Measurements from ENCODE around the gene ENO1. TPM values are rescaled to one million over a fixed set of nuclear protein-coding genes. Genes with fewer than 3 reads are reported as not detected.

The ENO1 gene
- total and polyA plus RNA-seq, 8 donors, result 206 to 577 (median 350) TPM

DNA sequence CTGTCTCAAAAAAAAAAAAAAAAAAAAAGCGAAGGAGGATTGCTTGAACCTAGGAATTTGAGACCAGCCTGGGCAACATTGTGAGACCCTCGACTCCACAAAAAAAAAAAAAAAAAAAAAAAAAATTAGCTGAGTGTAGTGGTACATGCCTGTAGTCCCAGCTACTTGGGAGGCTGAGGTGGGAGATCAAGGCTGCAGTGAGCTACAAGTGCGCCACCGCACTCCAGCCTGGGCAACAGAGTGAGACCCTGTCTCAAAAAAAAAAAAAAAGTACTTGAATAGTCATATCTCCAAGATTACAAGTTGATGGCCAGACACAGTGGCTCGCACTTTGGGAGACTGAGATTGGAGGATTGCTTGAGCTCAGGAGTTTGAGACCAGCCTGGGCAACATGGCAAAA lies 27.4 kb downstream of the ENO1 start:
- Histone ChIP-seq H3K9me3 (no peaks in the 10 kb centered on the region), H3K4me1 (peaks cover 14 to 21% (median 18%) of the 10 kb centered on the region in 4 donors), H3K4me3 (no peak overlapping the region), H3K27ac (no peak overlapping the region), H3K27me3 (no peaks in the 10 kb centered on the region), H3K36me3 (no peaks in the 10 kb centered on the region)
- intact Hi-C loops (cut with DNase I; ENCODE audit: low total_unique reads), result no loop called here
- TF ChIP-seq POLR2A (IDR thresholded peaks at IDR 0.05) (no peak), EP300 (IDR thresholded peaks at IDR 0.05) (no peak), POLR2AphosphoS5 (IDR thresholded peaks at IDR 0.05) (no peak)
- TF ChIP-seq, protein P1, sequence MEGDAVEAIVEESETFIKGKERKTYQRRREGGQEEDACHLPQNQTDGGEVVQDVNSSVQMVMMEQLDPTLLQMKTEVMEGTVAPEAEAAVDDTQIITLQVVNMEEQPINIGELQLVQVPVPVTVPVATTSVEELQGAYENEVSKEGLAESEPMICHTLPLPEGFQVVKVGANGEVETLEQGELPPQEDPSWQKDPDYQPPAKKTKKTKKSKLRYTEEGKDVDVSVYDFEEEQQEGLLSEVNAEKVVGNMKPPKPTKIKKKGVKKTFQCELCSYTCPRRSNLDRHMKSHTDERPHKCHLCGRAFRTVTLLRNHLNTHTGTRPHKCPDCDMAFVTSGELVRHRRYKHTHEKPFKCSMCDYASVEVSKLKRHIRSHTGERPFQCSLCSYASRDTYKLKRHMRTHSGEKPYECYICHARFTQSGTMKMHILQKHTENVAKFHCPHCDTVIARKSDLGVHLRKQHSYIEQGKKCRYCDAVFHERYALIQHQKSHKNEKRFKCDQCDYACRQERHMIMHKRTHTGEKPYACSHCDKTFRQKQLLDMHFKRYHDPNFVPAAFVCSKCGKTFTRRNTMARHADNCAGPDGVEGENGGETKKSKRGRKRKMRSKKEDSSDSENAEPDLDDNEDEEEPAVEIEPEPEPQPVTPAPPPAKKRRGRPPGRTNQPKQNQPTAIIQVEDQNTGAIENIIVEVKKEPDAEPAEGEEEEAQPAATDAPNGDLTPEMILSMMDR (IDR thresholded peaks at IDR 0.05), result no peak
- WGBS, 5 donors, result 78 to 100% (median 95%) methylated on average over 4 to 5 of the region's 5 CpGs
- DNase-seq, result no peak

DNA sequence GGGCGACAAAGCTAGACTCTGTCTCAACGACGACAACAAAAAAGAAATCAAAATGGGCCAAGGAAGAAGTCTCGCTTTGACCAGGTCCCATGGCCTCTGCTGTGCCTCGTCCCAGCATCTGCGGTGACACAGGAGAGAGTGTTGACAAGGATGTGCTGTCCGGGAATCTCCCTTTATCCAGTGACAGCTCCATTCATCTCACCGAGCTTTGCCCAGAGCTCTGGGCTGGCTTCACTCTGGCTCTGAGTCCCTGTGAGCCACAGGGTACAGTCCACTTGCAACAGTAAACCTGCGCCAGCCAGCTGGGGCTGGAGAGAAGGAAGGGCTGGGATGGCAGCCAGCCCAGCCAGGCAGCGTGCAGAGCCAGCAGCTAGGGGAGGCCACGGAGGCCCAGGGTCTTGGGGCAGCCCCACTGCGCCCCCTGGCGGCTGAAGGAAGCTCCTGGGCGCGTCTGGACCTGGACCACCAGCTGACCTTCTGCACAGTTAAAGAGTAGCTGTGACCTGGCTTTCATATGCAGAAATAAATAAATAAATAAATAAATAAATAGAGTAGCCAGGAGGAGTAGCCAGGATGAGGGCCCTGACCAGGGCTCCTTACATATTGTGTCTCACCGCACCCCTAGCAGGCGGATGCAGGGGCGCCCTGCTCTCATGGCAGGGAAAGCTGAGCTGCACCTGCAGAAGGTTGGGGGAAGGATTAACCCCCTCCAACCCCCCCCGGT lies 29.7 kb downstream of the ENO1 start:
- no peaks in the 10 kb centered on the region for H3K36me3 ChIP-seq
- DNase-seq, result peak; percentile 95 to 97
- H3K4me1 ChIP-seq, result peaks cover 14 to 31% (median 24%) of the 10 kb centered on the region in 4 donors
- H3K4me3 ChIP-seq, result no peak overlapping the region
- H3K9me3 ChIP-seq, result no peaks in the 10 kb centered on the region
- WGBS, 5 donors, result 25 to 35% (median 28%) methylated on average over 16 to 19 of the region's 19 CpGs
- intact Hi-C loops (cut with DNase I; ENCODE audit: low total_unique reads), result no loop called here
- no peaks in the 10 kb centered on the region for H3K27me3 ChIP-seq
- peak overlapping the region; percentile 35 to 82 (median 49) for H3K27ac ChIP-seq
- TF ChIP-seq POLR2AphosphoS5 (IDR thresholded peaks at IDR 0.05), result peak; percentile 59 to 87 (median 62)
- TF ChIP-seq, protein P1 (IDR thresholded peaks at IDR 0.05), result peak in 5 of 7 experiments; percentile 86 to 95 (median 90)
- TF ChIP-seq EP300 (IDR thresholded peaks at IDR 0.05), result no peak

DNA sequence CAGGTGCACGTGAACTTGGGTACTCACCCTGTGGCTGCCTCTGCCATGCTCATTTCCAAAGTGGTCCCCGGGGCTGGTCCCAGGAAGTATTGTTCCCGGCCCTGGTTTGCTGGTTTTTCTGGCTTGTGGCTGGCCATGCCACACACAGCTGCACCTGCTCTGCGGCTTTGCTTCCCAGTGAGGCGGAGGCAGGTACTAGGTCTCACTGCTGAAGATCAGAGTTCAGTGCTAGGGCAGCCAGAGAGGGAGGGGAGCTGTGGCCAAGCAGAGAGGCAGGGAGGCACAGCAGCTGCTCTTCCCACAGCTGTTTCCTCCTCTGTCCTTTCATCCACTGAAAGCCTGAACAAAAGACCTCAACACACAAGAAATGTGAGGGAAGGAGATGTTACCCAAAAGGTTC lies 30.5 kb downstream of the ENO1 start:
- H3K27me3 ChIP-seq, result no peaks in the 10 kb centered on the region
- H3K4me3 ChIP-seq, result no peak overlapping the region
- H3K36me3 ChIP-seq, result no peaks in the 10 kb centered on the region
- TF ChIP-seq POLR2A (IDR thresholded peaks at IDR 0.05) (no peak), EP300 (IDR thresholded peaks at IDR 0.05) (no peak), POLR2AphosphoS5 (IDR thresholded peaks at IDR 0.05) (no peak)
- TF ChIP-seq, protein P1 (IDR thresholded peaks at IDR 0.05), result no peak
- WGBS, 5 donors, result 0 to 30% (median 20%) methylated on average over 1 to 5 of the region's 5 CpGs
- peak; percentile 64 to 66 for DNase-seq
- no peaks in the 10 kb centered on the region for H3K9me3 ChIP-seq
- intact Hi-C loops (cut with DNase I; ENCODE audit: low total_unique reads), result no loop called here
- peaks cover 14 to 31% (median 24%) of the 10 kb centered on the region in 4 donors for H3K4me1 ChIP-seq
- H3K27ac ChIP-seq, result peak overlapping the region; percentile 26 to 82 (median 40)

DNA sequence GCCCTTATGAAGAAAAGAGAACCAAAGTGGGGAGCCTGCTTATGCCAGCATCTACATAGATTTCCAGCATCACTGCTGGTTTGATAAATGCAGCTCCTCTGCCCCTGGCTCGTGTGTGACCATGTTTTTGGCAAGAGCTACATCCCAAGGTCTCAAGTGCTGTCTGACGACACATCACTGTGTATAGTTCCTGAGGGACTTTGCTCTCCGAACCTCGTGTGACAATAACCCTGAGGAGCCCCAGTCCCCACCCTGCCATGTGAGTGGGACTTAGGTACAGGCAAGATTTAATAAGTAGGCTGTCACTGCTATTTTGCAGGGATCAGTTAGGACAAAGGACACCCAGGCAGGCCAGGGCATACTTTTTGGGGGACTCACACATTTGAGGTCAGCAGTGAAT lies 32.2 kb downstream of the ENO1 start:
- Histone ChIP-seq H3K9me3 (no peaks in the 10 kb centered on the region), H3K36me3 (no peaks in the 10 kb centered on the region), H3K4me1 (peaks cover 14 to 31% (median 24%) of the 10 kb centered on the region in 4 donors), H3K27me3 (no peaks in the 10 kb centered on the region), H3K4me3 (no peak overlapping the region), H3K27ac (no peak overlapping the region)
- intact Hi-C loops (cut with DNase I; ENCODE audit: low total_unique reads), result no loop called here
- WGBS, 5 donors, result 69 to 79% (median 78%) methylated on average over 4 of the region's 4 CpGs
- DNase-seq, result no peak
- TF ChIP-seq POLR2AphosphoS5 (IDR thresholded peaks at IDR 0.05), result no peak
- TF ChIP-seq, protein P1 (IDR thresholded peaks at IDR 0.05), result no peak
- no peak for TF ChIP-seq EP300 (IDR thresholded peaks at IDR 0.05)

Data from stomach (tissue), 9 donors.